MCF 10A (cell line): ENCODE results near the gene GZF1. TPM values are rescaled to one million over a fixed set of nuclear protein-coding genes. Genes with fewer than 3 reads are reported as not detected.

ENCODE experiments used
- BruUV-seq: library from RNA; stranded (reverse); fragments of 400-500 nt; replicated peaks from 2 replicates; lab custom pipeline; 2021; lab: Mats Ljungman, UMichigan
- CTCF ChIA-PET: fragments of 300-600 bp; sonication (Branson Sonifier 250); formaldehyde crosslinking; extraction: SDS; loops from one replicate; lab custom pipeline; 2021; ENCODE audit warnings: antibody characterized with exemption, inconsistent platforms; lab: Yijun Ruan, JAX
- POLR2A ChIA-PET: fragments of 300-600, 350-650 bp; sonication (Branson Sonifier 250); formaldehyde crosslinking; extraction: SDS; loops from one replicate; lab custom pipeline; 2020; ENCODE audit warnings: antibody characterized with exemption, inconsistent platforms; lab: Yijun Ruan, JAX
- DNase-seq: peaks from one replicate; pipeline ENCODE4 v3.0.0-alpha.2; 2018; ENCODE audit not compliant: unreplicated experiment
- H3K27ac Mint-ChIP-seq: one replicate; pipeline ENCODE4 v1.8.0; 2022; ENCODE audit warnings: mild to moderate bottlenecking, low read depth, mixed read lengths; ENCODE audit not compliant: unreplicated experiment
- H3K27me3 Mint-ChIP-seq: one replicate; pipeline ENCODE4 v1.8.0; 2022; ENCODE audit warnings: mixed read lengths; ENCODE audit not compliant: insufficient read depth, unreplicated experiment
- H3K36me3 Mint-ChIP-seq: one replicate; pipeline ENCODE4 v1.8.0; 2022; ENCODE audit warnings: mild to moderate bottlenecking, moderate library complexity, mixed read lengths; ENCODE audit not compliant: insufficient read depth, unreplicated experiment
- H3K4me1 Mint-ChIP-seq: one replicate; pipeline ENCODE4 v1.8.0; 2022; ENCODE audit warnings: mixed read lengths; ENCODE audit not compliant: insufficient read depth, unreplicated experiment
- H3K4me3 Mint-ChIP-seq: one replicate; pipeline ENCODE4 v1.8.0; 2022; ENCODE audit warnings: mild to moderate bottlenecking, moderate library complexity, mixed read lengths; ENCODE audit not compliant: unreplicated experiment
- H3K9me3 Mint-ChIP-seq: one replicate; pipeline ENCODE4 v1.8.0; 2022; ENCODE audit warnings: mixed read lengths; ENCODE audit not compliant: unreplicated experiment
- CTCF ChIP-seq: fragments of 200-600 bp; IDR thresholded peaks from one replicate; pipeline ENCODE4 v1.8.0; 2022; ENCODE audit warnings: antibody characterized with exemption, mild to moderate bottlenecking; ENCODE audit not compliant: unreplicated experiment
- intact Hi-C: fragments of 100-400 bp; cut with micrococcal nuclease; formaldehyde crosslinking; loops from 2 replicates; pipeline ENCODE4 v1.14.1; 2022
- total RNA-seq: library from RNA; stranded (reverse); gene quantifications from 2 replicates; pipeline ENCODE4 v1.2.3, GENCODE V29; 2022

Gene GZF1
- total RNA-seq, 1 experiment from 2014 or later = 15.5 TPM

GRCh38 chr20:23331450-23332350, 30.3 kb upstream of the GZF1 start:
- TF ChIP-seq CTCF = no peak
- no peak for DNase-seq
- Mint-ChIP-seq H3K27ac (no peak overlapping the region), H3K9me3 (peaks cover 6% of the 10 kb centered on the region), H3K27me3 (no peaks in the 10 kb centered on the region), H3K4me3 (no peak overlapping the region), H3K4me1 (no peaks in the 10 kb centered on the region), H3K36me3 (peaks cover 5% of the 10 kb centered on the region)
- CTCF ChIA-PET = interaction anchor here (0.6 to 1.9 kb wide), 3 partner anchors 37 to 640 kb away, joined by 3 to 8 read pairs (median 5); no protein-coding TSS in a partner anchor
- POLR2A ChIA-PET = interaction anchor here (1.4 to 2.1 kb wide), 3 partner anchors 9 to 19 kb away, joined by 3 to 8 read pairs (median 4); partner anchors contain the start of gene NXT1
- BruUV-seq = no TSS peak
- intact Hi-C loops = no loop called here

- DNase-seq = no peak
- CTCF ChIA-PET = interaction anchor here (0.6 to 1.9 kb wide), 6 partner anchors 12 to 1690 kb away, joined by 3 to 8 read pairs (median 4); no protein-coding TSS in a partner anchor
- TF ChIP-seq CTCF = no peak
Measured at GRCh38 chr20:23332467-23332866, 29.5 kb upstream of the GZF1 start.

GRCh38 chr20:23334111-23334510, 27.9 kb upstream of the GZF1 start:
- CTCF ChIA-PET = no interaction called here
- no peak for TF ChIP-seq CTCF
- Mint-ChIP-seq H3K36me3 (peaks cover 5% of the 10 kb centered on the region), H3K4me1 (no peaks in the 10 kb centered on the region), H3K9me3 (peaks cover 6% of the 10 kb centered on the region), H3K27ac (no peak overlapping the region), H3K27me3 (no peaks in the 10 kb centered on the region), H3K4me3 (no peak overlapping the region)
- BruUV-seq = no TSS peak
- intact Hi-C loops = no loop called here
- POLR2A ChIA-PET = no interaction called here
- no peak for DNase-seq

More at GRCh38 chr20:23332467-23332866, 29.5 kb upstream of the GZF1 start:
- no peaks in the 10 kb centered on the region for H3K4me1 Mint-ChIP-seq
- intact Hi-C loops = no loop called here
- H3K4me3 Mint-ChIP-seq = no peak overlapping the region
- BruUV-seq = no TSS peak
- POLR2A ChIA-PET = interaction anchor here (1.4 to 1.8 kb wide), 2 partner anchors 8 to 18 kb away, joined by 3 to 8 read pairs; partner anchors contain the start of gene NXT1
- H3K9me3 Mint-ChIP-seq = peaks cover 6% of the 10 kb centered on the region
- H3K27me3 Mint-ChIP-seq = no peaks in the 10 kb centered on the region
- H3K27ac Mint-ChIP-seq = no peak overlapping the region
- H3K36me3 Mint-ChIP-seq = peaks cover 5% of the 10 kb centered on the region

GRCh38 chr20:23335521-23335920, 26.5 kb upstream of the GZF1 start:
- H3K27me3 Mint-ChIP-seq = no peaks in the 10 kb centered on the region
- no peaks in the 10 kb centered on the region for H3K36me3 Mint-ChIP-seq
- no peak for TF ChIP-seq CTCF
- BruUV-seq = no TSS peak
- CTCF ChIA-PET = interaction anchor here (0.6 to 10.9 kb wide), 2 partner anchors 20 to 643 kb away, joined by 3 to 233 read pairs; no protein-coding TSS in a partner anchor
- H3K4me1 Mint-ChIP-seq = no peaks in the 10 kb centered on the region
- peaks cover 6% of the 10 kb centered on the region for H3K9me3 Mint-ChIP-seq
- intact Hi-C loops = no loop called here
- H3K4me3 Mint-ChIP-seq = no peak overlapping the region
- no peak overlapping the region for H3K27ac Mint-ChIP-seq
- no peak for DNase-seq
- POLR2A ChIA-PET = no interaction called here
